Inflammatory macrophage treated with lipopolysaccharide for 4 hours (primary cell): Measurements from ENCODE around the gene GABRA4.

Source experiments
- DNase-seq: peaks from one replicate; pipeline ENCODE4 v3.0.0-alpha.2; 2020

Gene GABRA4

DNA sequence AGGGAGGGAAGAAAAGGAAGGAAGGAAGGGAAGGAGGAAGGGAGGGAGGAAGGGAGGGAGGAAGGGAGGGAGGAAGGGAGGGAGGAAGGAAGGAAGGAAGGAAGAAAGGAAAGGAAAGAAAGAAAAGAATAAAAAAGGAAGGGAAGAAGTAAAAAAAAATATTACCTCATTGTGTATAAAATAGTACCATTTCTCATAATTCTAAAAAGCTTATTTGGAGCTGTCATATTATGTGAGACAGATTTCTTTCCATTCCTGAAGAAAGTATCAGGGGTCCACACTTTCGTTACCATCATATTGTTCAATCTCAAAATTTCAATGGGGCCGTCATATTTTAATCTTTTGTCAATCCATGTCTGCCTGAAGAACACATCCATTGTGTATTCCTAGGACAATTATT, 16.1 kb downstream of the GABRA4 start:
- DNase-seq: no peak

GRCh38 chr4:46975812-46976553, 17.4 kb downstream of the GABRA4 start:
- DNase-seq: peak; percentile 78

DNA sequence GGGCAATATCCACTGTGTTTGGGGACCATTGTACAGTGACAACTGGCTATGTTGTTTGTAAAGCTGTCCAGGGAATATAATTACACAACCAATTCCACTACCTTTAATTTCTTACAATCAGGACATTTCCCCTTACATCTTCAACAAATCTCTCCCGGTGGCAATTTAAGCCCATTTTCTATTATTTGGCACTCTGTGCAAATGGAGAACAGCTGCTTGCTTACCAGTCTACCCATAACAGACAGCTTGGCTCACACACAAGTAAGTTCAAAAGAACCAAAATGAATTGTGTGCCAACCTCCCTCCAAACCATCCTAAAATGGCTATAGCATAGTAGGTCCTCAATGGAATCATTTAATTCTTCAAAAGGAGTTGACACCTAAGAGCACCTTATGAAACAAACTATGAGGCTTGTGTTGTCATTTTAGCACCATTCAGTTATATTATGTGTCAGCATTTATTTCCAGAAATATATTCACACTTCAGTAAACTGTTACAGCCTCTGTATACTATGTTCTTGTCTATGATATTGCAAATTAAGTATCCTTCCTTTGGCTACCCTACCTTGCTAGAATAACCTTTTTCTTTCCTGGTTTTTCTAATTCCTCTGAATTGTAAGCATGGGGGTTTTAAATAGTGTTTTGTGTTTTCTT, 18.4 kb downstream of the GABRA4 start:
- DNase-seq: no peak

- DNase-seq: no peak
Observed at GRCh38 chr4:46968847-46969246, 24.5 kb downstream of the GABRA4 start.

DNA sequence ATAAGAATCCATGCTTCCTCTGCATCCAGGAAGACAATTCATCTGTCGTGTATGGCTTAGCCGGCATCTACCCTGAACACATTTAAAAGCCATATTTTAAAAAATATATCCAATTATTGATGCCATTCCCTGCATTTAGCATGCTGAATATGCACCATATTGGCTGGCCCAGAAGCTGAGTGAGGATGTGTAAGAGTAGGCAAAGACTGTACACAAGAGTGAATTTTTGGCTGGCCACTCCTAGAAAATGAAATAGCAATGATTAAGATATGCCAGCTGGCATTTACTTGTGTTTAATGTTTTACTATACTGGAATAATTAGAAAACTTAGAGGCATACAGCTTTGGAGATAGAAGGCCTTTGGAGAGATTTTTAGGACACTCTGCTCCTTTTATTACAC, 25.8 kb downstream of the GABRA4 start:
- no peak for DNase-seq

GRCh38 chr4:46958742-46959488, 34.5 kb downstream of the GABRA4 start:
- no peak for DNase-seq

DNA sequence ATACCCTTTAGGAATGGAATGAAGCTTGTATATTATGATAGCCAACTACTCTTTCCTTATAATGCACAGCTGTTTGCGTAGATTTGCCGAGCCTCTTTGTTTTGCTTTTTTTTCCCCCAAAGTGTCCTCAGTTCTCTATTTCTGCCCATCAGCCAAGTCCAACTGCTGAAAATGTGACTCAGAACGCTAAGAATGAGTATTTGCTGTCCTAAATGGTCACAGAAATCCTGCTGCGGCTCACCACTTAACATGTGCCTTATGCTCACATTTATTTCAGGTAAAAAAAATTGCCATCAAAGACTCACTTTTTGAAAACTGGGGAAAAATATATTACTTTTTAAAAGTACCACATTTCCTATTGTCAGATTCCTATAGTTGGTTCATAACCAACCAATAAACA, 36.9 kb downstream of the GABRA4 start:
- no peak for DNase-seq

DNA sequence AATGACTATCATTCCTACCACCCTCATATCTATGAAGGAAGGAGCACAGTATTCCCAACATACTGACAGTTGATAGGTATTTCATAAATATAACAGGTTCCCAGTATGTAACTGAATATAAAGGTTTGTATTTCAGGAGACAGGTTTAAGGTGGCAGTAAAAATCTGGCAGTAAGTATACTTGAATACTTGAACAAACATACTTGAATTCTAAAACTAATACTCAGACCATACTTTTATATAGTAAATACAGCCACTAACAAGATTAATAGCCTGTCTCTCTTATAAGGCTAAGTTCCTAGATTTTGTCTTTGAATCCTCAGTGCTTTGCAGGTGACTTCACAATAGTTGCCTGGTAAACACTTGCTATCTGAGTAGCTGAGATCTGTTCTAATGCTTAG, 37.8 kb downstream of the GABRA4 start:
- DNase-seq: no peak

DNA sequence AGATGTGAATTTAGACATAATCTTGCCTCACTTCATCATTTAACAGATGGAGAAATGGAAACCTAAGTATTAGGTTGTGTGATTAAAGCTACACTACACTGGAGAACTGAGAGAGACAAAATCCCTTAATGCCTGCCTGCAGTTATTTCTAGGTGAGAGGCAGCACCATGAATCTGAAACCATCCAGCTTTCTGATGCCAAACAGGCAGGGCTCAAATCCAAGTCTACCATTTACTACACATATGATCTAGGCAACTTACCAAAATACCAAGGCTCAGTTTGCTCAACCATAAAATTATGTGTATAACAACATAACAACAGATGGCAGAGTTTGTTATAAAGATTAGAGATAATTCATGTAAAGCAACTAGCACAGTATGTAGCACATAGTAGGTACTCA, 38.7 kb downstream of the GABRA4 start:
- DNase-seq: no peak

- no peak for DNase-seq
Observed at GRCh38 chr4:46953564-46953963, 39.8 kb downstream of the GABRA4 start.

GRCh38 chr4:46952451-46952850, 40.9 kb downstream of the GABRA4 start:
- no peak for DNase-seq

- DNase-seq: no peak
Observed at GRCh38 chr4:46950826-46951225, 42.6 kb downstream of the GABRA4 start.

- DNase-seq: no peak
Observed at GRCh38 chr4:46949822-46950221, 43.6 kb downstream of the GABRA4 start.

GRCh38 chr4:46947541-46947940, 45.8 kb downstream of the GABRA4 start:
- DNase-seq: no peak

DNA sequence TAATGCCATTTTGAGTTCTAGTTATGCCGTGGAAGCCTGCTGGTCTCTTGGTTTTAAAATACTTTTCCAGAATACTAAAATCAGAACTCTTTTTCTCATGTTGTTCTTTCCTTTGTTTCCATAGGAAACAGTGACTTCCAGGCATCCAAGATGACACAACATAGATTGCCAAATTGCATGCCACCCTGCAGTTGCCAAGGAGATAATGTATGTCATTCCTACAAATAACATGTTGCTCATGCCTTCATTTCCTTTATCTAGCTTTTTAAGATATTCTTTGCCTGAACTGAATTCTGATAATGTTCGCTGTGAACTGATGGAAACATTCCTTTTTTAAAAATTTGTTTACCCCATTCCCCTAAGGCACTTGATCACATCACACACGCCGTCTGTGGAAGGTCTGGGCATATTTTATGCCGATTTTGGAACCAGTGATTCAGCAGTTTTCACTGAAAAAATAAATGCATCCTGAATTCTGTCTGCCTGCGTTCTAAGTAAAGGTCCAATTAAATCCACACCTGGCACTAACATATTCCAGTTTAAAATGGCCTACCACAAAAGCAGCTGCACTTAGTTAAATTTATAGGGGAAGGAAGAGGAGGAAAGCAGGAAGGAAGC, 46.4 kb downstream of the GABRA4 start:
- no peak for DNase-seq

GRCh38 chr4:46945062-46945461, 48.3 kb downstream of the GABRA4 start:
- DNase-seq: no peak

DNA sequence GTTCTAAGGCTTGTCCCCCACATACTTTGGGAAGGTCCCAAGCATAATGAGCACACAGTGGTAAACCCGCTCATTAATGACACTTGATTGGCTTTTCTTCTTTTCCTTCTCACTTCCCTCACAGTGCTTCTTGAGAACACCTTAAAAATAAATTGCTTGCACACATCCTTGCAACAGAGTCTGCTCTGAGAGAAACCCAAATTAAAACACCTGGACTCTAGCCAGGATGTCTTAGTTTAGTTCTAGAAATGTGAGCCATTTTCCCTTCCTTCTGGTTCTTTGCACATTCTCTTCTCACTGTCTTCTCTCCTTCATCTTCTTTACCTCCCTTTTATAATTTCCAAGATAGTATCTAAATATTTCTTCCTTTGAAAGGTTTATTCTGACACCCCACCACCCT, 49.0 kb downstream of the GABRA4 start:
- DNase-seq: no peak

DNA sequence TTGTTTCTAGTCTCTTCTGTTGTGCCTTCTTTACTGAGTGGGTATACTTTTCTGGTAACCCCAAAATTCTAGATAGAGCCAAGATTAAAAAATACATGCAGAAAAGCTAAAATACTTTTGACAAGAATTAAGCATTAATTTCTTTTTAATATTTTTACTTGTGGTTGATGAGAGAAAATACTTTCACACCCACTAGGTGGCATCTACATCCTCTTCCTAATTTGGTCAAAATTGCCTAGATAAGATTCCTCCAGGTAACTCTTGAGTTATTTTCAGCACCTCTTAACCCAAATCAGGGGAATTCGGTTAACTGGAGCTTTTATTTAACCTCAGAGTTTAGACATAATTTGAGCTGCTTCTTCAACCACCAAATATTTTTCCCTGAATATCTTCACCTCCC, 55.9 kb downstream of the GABRA4 start:
- DNase-seq: no peak

GRCh38 chr4:46934726-46935125, 58.7 kb downstream of the GABRA4 start:
- no peak for DNase-seq

DNA sequence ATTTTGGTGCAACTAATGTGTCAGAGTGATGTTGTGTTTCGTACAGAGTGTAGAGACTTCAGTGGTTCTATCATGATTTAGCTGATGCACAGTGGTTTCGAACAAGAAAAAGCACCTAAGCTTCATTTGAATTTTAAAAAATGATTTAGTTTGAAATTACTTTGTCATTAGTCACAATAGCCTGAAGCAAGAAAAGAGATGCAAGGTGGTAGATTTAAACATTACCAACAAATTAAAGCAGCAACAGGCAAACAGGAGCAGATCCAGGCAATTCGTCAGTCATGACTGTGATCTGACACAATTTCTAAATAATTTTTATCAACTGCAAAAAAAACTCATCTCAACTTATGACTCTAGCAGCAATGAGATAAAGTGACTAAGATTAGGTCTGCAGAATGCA, 59.7 kb downstream of the GABRA4 start:
- no peak for DNase-seq

GRCh38 chr4:46931981-46932380, 61.4 kb downstream of the GABRA4 start:
- peak; percentile 28 for DNase-seq

GRCh38 chr4:46930891-46931290, 62.5 kb downstream of the GABRA4 start:
- no peak for DNase-seq

GRCh38 chr4:46927201-46927600, 66.2 kb downstream of the GABRA4 start:
- no peak for DNase-seq
